GM12892 (cell line): Measurements from ENCODE around the gene VSIG10L.

Experiments used
- POLR2A ChIP-seq: IDR thresholded peaks from 2 replicates; pipeline ENCODE4 v1.6.1; 2011; ENCODE audit warnings: low read depth, low read length, control low read depth
- POLR2AphosphoS5 ChIP-seq: IDR thresholded peaks from 2 replicates; pipeline ENCODE4 v1.6.1; 2011; ENCODE audit warnings: low read depth, low read length, control low read depth
- TAF1 ChIP-seq: IDR thresholded peaks from 2 replicates; pipeline ENCODE4 v1.6.1; 2011; ENCODE audit warnings: low read depth, mild to moderate bottlenecking, control low read depth, low read length, borderline replicate concordance

- TF ChIP-seq POLR2AphosphoS5 (no peak), POLR2A (no peak), TAF1 (no peak)
Measured at GRCh38 chr19:51318687-51319648, 23.0 kb downstream of the VSIG10L start.
